AG10803 (cell line): ENCODE results near the gene PIAS2.
"Not testable (repeated sequence)": the region's sequence is repeated elsewhere in the genome, so short reads cannot be mapped to it uniquely, and the experiment has no call there.

Source experiments
- DNase-seq: peaks from one replicate; pipeline ENCODE4 v3.0.0; 2010; ENCODE audit warnings: low read depth
- H3K4me3 ChIP-seq: 2 replicates; pipeline ENCODE4 v1.5.1; 2011; ENCODE audit warnings: mild to moderate bottlenecking, low read length, control low read depth
- TF ChIP-seq, protein P1 (sequence below): conservative IDR thresholded peaks from 2 replicates; pipeline ENCODE4 v1.5.1; 2011; ENCODE audit warnings: mild to moderate bottlenecking, low read length, control low read depth, inconsistent platforms

Gene PIAS2

DNA sequence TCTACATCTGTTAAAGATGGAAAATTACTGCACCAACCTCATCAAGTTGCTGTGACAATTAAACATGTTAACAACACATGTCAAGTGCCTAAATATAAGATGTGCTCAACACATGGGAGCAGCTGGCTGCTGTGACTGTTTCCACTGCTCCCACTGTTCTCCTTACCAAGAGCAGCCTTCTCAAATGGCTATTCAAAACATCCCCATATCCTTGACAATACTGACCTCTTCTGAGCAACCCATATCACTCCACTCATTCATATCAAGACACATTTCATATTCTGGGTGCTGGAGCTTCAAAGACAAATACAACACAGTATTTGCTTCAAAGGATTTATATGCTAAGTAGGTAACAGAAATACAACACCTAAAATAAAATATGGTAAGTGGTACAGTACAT is 60.3 kb downstream of the PIAS2 start:
- TF ChIP-seq, protein P1, sequence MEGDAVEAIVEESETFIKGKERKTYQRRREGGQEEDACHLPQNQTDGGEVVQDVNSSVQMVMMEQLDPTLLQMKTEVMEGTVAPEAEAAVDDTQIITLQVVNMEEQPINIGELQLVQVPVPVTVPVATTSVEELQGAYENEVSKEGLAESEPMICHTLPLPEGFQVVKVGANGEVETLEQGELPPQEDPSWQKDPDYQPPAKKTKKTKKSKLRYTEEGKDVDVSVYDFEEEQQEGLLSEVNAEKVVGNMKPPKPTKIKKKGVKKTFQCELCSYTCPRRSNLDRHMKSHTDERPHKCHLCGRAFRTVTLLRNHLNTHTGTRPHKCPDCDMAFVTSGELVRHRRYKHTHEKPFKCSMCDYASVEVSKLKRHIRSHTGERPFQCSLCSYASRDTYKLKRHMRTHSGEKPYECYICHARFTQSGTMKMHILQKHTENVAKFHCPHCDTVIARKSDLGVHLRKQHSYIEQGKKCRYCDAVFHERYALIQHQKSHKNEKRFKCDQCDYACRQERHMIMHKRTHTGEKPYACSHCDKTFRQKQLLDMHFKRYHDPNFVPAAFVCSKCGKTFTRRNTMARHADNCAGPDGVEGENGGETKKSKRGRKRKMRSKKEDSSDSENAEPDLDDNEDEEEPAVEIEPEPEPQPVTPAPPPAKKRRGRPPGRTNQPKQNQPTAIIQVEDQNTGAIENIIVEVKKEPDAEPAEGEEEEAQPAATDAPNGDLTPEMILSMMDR: no peak
- no peak overlapping the region for H3K4me3 ChIP-seq
- peak; percentile 9 for DNase-seq

DNA sequence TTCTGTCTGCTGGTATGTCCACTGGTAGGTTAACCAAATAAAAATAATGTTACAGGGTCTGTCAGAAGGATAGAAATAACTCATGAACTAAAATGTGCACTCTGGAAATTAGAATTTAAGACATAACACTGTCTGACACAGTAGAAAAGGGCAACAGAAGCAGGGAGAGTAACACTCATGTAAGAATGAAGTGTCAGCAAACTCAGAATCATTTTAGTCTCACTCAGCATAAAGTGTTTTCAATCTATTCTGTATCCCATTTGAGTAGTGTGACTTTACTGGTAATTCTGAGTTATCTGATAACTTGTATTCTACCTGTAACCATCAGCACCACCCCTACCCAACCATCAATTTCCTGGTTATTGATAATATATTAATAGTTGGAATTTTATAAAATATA is 68.3 kb downstream of the PIAS2 start:
- TF ChIP-seq, protein P1: no peak
- no peak for DNase-seq
- no peak overlapping the region for H3K4me3 ChIP-seq

DNA sequence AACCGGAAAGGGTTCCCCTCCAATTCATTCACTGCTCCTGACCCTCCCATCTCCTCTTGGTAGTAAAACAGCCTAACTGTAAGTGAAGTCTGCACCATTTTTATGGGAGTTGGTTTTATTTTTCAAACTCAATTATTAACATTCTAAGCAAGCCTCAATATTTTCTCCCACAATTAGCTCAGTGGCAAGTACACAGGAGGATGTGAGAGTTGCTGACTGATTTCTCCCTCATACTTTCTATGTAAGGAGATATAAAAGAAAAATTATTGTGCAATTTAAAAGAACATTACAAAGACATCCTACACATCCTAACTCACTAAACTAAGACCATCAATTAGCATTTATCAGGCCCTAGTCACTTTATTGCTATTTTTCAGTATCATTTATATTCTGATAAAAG is 73.9 kb downstream of the PIAS2 start:
- TF ChIP-seq, protein P1: no peak
- no peak for DNase-seq
- H3K4me3 ChIP-seq: no peak overlapping the region

DNA sequence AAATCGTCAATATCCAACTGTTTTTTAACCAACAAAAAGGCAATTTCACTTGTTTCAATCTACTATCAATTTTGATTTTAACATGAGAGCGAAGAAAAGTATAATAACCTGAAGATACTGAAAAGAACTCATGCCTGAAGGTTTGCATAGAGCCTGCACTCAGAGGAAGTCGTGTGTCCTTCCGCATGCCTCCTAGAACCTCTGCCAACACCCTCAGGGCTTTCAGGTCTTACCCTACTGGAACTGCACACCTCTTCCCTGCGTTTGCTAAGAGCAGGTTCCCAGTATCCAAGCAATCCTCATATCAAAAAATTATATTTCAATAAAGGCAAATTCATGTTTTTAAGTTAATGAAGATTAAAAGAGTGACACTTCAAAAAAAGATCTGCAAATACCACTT is 74.7 kb downstream of the PIAS2 start:
- no peak overlapping the region for H3K4me3 ChIP-seq
- TF ChIP-seq, protein P1: no peak
- DNase-seq: no peak

DNA sequence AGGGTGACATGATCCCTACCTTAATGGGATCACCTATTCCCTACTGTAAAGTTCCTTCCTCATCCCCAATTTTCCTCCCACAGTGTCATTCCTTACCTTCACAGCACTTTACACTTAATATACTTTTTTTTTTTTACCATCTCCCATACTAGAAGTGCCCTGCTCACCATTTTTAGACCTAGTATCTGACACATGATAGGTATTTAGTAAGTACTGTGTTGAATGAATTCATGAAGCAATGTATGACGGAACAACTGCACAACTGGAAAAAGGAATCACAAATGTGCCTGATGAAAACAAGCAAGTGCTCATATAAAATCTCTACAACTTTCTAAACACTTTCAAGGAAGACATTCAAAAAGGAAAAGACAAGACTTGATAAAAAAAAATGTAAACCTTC is 83.4 kb downstream of the PIAS2 start:
- no peak for DNase-seq
- no peak overlapping the region for H3K4me3 ChIP-seq
- TF ChIP-seq, protein P1: no peak

DNA sequence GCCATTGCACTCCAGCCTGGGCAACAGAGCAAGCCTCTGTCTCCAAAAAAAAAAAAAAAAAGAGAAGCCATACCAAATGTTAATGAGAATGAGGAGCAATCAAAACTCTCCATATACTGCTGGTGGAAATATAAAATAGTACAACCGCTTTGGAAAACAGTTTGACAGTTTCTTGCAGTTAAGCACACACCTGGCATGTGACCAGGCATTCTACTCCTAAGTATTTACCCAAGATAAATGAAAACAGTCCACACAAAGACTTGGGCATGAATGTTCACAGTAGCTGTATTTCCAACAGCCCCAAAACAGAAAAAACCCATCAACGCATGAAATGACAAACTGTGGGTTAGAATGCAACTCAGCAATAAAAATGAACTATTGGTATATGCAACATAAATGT is 84.5 kb downstream of the PIAS2 start:
- no peak overlapping the region for H3K4me3 ChIP-seq
- DNase-seq: no peak

DNA sequence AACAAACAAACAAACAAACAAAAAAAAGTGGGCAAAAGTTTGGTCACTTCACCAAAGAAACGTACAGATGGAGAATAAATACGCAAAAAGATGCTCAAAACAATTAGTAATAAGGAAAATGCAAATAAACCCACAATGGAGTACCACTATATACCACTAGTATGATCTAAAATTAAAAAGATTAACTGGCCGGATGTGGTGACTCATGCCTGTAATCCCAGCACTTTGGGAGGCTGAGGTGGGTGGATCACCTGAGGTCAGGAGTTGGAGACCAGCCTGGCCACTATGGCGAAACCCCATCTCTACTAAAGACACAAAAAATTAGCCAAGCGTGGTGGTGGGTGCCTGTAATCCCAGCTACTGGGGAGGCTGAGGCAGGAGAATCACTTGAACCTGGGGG is 84.9 kb downstream of the PIAS2 start:
- DNase-seq, H3K4me3 ChIP-seq: not testable (repeated sequence)

More for the DNA sequence above, 84.5 kb downstream of the PIAS2 start:
- TF ChIP-seq, protein P1: no peak

DNA sequence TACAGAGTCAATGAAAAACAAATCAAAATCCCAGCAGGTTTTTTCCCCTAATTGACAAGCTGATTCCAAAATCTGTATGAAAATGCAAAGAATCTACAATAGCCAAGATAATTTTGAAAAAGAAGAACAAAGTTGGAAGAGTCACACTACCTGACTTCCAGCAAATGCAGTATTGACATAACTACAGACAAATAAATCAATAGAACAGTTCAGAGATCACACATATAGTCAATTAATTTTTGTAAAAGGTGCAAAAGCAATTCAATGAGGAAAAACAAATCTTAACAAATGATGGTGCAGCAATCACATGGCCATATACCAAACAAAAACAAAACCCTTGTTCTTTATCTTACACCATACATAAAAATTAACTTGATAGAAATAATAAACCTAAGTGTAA is 85.9 kb downstream of the PIAS2 start:
- no peak for DNase-seq
- TF ChIP-seq, protein P1: no peak
- H3K4me3 ChIP-seq: no peak overlapping the region
